ENCODE measurements around the gene ADH4. TPM values are rescaled to one million over a fixed set of nuclear protein-coding genes. Genes with fewer than 3 reads are reported as not detected.

The ADH4 gene
- total and polyA plus RNA-seq, 4 donors, result 1.1 to 15.2 (median 3.3) TPM; not detected in 1

DNA sequence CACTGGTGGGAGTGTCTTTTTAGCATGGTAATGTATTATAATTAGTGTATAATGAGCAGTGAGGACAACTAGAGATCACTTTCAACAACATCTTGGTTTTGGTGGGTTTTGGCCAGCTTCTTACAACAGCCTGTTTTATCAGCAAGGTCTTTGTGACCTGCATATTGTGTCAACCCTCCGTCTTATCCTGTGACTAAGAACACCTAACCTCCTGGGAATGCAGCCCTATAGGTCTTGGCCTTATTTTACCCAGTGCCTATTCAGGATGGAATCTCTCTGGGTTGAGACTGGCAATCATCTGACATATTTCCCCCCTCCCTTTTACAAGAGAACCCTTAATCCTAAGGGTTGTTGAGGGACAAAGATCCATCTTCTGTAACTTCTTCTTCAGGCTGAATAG, 21.9 kb upstream of the ADH4 start:
- intact Hi-C loops (cut with DNase I), result no loop called here
- WGBS, 2 donors, result 76 to 82% methylated on average over 1 of the region's 1 CpG
- no peak overlapping the region for H3K4me3 ChIP-seq (ENCODE audit: low read length in 2 of 2)
- H3K4me1 ChIP-seq (ENCODE audit: control insufficient read depth in 1 of 2, insufficient read depth in 2 of 2, low read length in 2 of 2), result no peaks in the 10 kb centered on the region
- peaks cover 0 to 2% of the 10 kb centered on the region in 2 donors for H3K36me3 ChIP-seq (ENCODE audit: control insufficient read depth in 1 of 2, insufficient read depth in 2 of 2, low read length in 1 of 2)
- no peak for ATAC-seq (ENCODE audit: low FRiP score)
- H3K27ac ChIP-seq (ENCODE audit: low read depth in 1 of 2, low read length in 2 of 2), result no peak overlapping the region
- no peaks in the 10 kb centered on the region for H3K9me3 ChIP-seq (ENCODE audit: control insufficient read depth, low read length)
- no peak for DNase-seq
- H3K27me3 ChIP-seq (ENCODE audit: control insufficient read depth in 1 of 2, insufficient read depth in 2 of 2, low read length in 1 of 2), result no peaks in the 10 kb centered on the region

DNA sequence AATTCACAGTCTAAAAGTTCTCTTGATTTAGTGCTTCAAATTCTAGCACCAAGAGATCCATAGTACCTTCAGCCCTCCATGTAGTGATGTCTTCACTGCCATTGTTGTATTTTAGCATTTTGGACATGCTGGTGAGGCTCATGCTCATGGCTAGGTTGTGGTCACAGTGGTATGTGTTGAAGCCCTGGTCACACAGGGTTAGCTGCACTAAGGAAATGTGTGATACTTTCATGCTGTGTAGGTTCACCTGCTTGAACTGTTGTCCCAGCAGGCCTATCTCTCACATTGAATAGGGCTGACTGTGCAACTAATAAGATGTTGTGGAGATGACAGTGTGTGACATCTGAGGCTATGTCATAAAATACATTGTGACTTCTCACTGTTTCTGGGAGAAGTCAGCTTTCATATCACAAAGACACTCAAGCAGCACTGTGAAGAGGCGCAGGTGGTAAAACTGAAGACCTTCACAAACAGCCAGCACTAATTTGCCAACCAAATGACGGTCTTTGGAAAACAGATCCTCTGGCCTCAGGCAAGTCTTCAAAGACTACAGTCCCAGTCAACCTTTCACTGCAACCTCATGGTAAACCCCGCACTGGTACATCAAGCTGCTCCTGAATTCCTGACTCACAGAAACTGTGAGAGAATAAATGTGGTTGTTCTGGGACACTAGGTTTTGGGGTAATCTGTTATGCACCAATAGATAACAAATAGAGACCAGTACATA, 17.4 kb upstream of the ADH4 start:
- WGBS, 2 donors, result 95 to 97% methylated on average over 3 of the region's 3 CpGs
- Histone ChIP-seq H3K36me3 (ENCODE audit: control insufficient read depth in 1 of 2, insufficient read depth in 2 of 2, low read length in 1 of 2) (peaks cover 0 to 2% of the 10 kb centered on the region in 2 donors), H3K9me3 (ENCODE audit: control insufficient read depth, low read length) (no peaks in the 10 kb centered on the region), H3K4me3 (ENCODE audit: low read length in 2 of 2) (no peak overlapping the region), H3K4me1 (ENCODE audit: control insufficient read depth in 1 of 2, insufficient read depth in 2 of 2, low read length in 2 of 2) (no peaks in the 10 kb centered on the region), H3K27me3 (ENCODE audit: control insufficient read depth in 1 of 2, insufficient read depth in 2 of 2, low read length in 1 of 2) (no peaks in the 10 kb centered on the region), H3K27ac (ENCODE audit: low read depth in 1 of 2, low read length in 2 of 2) (no peak overlapping the region)
- intact Hi-C loops (cut with DNase I), result no loop called here
- no peak for ATAC-seq (ENCODE audit: low FRiP score)
- DNase-seq, result no peak

DNA sequence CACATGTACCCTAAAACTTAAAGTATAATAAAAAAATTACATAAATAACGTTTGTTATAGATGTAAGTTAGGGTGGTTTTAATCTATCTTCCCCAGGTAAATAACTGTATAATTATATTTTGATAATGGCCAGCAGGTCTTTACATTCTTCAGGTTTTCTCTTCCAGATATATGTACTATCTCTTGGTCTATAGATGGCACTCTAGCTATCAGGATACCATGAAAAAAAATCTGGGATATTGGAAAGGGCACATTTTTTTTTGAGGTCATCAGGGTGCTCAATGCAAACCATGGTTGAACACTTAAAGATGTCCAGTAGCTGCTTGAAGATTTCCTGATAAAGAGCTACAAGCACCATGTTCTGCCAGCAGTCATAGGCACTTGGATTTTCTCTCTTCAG, 15.6 kb upstream of the ADH4 start:
- no peak overlapping the region for H3K4me3 ChIP-seq (ENCODE audit: low read length in 2 of 2)
- ATAC-seq (ENCODE audit: low FRiP score) (no peak), DNase-seq (no peak)
- intact Hi-C loops (cut with DNase I), result no loop called here
- no peaks in the 10 kb centered on the region for H3K27me3 ChIP-seq (ENCODE audit: control insufficient read depth in 1 of 2, insufficient read depth in 2 of 2, low read length in 1 of 2)
- H3K36me3 ChIP-seq (ENCODE audit: control insufficient read depth in 1 of 2, insufficient read depth in 2 of 2, low read length in 1 of 2), result peaks cover 0 to 2% of the 10 kb centered on the region in 2 donors
- H3K4me1 ChIP-seq (ENCODE audit: control insufficient read depth in 1 of 2, insufficient read depth in 2 of 2, low read length in 2 of 2), result no peaks in the 10 kb centered on the region
- no peak overlapping the region for H3K27ac ChIP-seq (ENCODE audit: low read depth in 1 of 2, low read length in 2 of 2)
- 69 to 80% methylated on average over 1 of the region's 1 CpG for WGBS, 2 donors
- no peaks in the 10 kb centered on the region for H3K9me3 ChIP-seq (ENCODE audit: control insufficient read depth, low read length)

DNA sequence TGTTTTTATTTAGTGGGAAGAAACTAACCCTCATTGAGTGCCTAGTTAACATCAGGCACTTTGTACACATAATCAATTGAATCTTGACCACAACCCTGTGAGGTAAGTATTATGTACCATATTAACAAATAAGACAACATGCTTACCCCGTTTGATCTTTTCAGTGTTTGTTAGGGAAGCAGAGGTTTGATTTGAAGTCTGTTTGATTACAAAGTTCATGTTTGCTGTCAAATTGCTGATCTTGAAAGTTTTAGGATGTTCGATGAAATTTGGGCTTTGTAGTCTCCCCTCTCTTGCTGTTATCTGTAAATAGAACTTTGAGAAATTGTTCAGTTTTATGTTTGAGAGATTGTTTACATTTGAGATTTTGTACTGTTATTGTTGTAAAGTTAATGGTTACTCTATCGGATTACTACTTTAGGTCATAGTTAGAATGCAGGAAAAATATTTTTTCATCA, 13.4 kb upstream of the ADH4 start:
- H3K9me3 ChIP-seq (ENCODE audit: control insufficient read depth, low read length), result no peaks in the 10 kb centered on the region
- no peaks in the 10 kb centered on the region for H3K27me3 ChIP-seq (ENCODE audit: control insufficient read depth in 1 of 2, insufficient read depth in 2 of 2, low read length in 1 of 2)
- DNase-seq, result no peak
- intact Hi-C loops (cut with DNase I), result no loop called here
- 66 to 68% methylated on average over 3 of the region's 3 CpGs for WGBS, 2 donors
- no peaks in the 10 kb centered on the region for H3K4me1 ChIP-seq (ENCODE audit: control insufficient read depth in 1 of 2, insufficient read depth in 2 of 2, low read length in 2 of 2)
- ATAC-seq (ENCODE audit: low FRiP score), result no peak
- H3K27ac ChIP-seq (ENCODE audit: low read depth in 1 of 2, low read length in 2 of 2), result no peak overlapping the region
- H3K36me3 ChIP-seq (ENCODE audit: control insufficient read depth in 1 of 2, insufficient read depth in 2 of 2, low read length in 1 of 2), result peaks cover 0 to 2% of the 10 kb centered on the region in 2 donors
- H3K4me3 ChIP-seq (ENCODE audit: low read length in 2 of 2), result no peak overlapping the region

DNA sequence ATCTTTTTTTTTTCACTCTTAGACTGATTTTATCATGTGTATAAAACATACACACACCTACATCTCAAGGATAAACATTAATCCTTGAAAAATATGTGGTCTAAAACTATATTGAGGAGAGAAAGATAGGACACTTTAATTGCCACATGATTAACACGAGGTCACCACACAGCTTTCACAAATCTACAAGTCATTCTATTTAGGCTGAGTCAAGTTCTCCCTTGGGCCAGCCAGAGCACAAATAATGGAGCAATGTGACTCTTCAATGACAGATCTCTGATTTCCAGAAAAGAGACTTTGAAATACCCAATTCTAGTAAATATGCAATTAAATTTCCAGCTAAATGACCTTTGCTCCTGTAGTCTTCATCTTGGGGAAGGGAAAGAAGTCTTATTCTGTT, 12.9 kb upstream of the ADH4 start:
- 73 to 84% methylated on average over 1 of the region's 1 CpG for WGBS, 2 donors
- ATAC-seq (ENCODE audit: low FRiP score), result no peak
- H3K4me3 ChIP-seq (ENCODE audit: low read length in 2 of 2), result no peak overlapping the region
- H3K27ac ChIP-seq (ENCODE audit: low read depth in 1 of 2, low read length in 2 of 2), result no peak overlapping the region
- no peaks in the 10 kb centered on the region for H3K4me1 ChIP-seq (ENCODE audit: control insufficient read depth in 1 of 2, insufficient read depth in 2 of 2, low read length in 2 of 2)
- DNase-seq, result no peak
- peaks cover 0 to 2% of the 10 kb centered on the region in 2 donors for H3K36me3 ChIP-seq (ENCODE audit: control insufficient read depth in 1 of 2, insufficient read depth in 2 of 2, low read length in 1 of 2)
- no peaks in the 10 kb centered on the region for H3K9me3 ChIP-seq (ENCODE audit: control insufficient read depth, low read length)
- intact Hi-C loops (cut with DNase I), result no loop called here
- H3K27me3 ChIP-seq (ENCODE audit: control insufficient read depth in 1 of 2, insufficient read depth in 2 of 2, low read length in 1 of 2), result no peaks in the 10 kb centered on the region

DNA sequence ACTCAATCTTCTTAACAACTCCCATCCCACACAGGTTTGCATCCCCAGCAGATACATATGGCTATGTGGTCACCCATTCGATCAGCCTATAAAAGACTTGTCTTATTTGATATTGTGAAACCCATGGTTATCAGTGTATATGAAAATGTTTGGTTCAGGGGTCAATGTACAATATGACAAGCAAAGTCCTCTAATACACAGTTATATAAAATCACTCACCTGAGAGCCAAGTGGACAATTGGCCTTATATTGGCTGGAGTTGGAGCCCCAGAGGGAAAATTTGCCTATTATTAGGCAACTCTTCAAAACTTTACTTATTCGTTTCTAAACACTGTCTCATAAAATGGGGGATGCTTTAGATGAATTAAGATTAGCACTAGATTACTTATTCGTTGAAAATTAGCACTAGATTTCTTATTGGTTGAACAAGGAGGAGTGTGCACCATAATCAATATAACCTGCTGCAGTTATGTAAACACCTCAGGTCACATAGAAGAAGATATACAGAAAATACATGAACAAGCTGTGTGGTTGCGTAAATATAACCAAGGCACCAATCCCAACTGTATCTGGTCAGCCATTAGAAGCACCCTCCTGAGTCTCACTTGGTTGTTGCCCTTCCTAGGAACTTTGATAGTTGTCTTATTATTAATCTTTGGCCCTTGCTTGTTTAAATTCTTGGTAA, 10.7 kb upstream of the ADH4 start:
- H3K27ac ChIP-seq (ENCODE audit: low read depth in 1 of 2, low read length in 2 of 2), result no peak overlapping the region
- intact Hi-C loops (cut with DNase I), result no loop called here
- WGBS, 2 donors, result 93 to 96% methylated on average over 4 of the region's 4 CpGs
- H3K4me1 ChIP-seq (ENCODE audit: control insufficient read depth in 1 of 2, insufficient read depth in 2 of 2, low read length in 2 of 2), result no peaks in the 10 kb centered on the region
- H3K9me3 ChIP-seq (ENCODE audit: control insufficient read depth, low read length), result no peaks in the 10 kb centered on the region
- no peak overlapping the region for H3K4me3 ChIP-seq (ENCODE audit: low read length in 2 of 2)
- H3K27me3 ChIP-seq (ENCODE audit: control insufficient read depth in 1 of 2, insufficient read depth in 2 of 2, low read length in 1 of 2), result no peaks in the 10 kb centered on the region
- no peak for DNase-seq
- H3K36me3 ChIP-seq (ENCODE audit: control insufficient read depth in 1 of 2, insufficient read depth in 2 of 2, low read length in 1 of 2), result no peaks in the 10 kb centered on the region
- ATAC-seq (ENCODE audit: low FRiP score), result no peak

DNA sequence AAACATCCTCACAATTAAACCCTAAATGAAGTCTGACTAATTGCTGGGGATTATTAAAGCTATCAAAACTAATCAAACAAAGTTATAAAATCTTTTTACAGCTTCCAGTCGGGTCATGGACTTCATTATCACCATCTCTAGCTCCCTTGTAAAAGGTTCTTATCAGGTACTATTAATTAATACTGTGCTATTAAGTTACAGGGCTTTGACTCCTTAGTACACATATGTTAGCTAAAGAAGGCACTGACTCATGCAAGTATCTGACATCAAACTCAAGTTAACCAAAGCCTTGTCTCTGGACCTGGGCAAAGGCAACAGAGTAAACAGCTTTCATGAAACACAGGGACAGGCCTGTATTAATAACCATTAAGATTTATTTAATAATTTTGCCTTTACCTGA, 7.9 kb upstream of the ADH4 start:
- H3K4me3 ChIP-seq (ENCODE audit: low read length in 2 of 2), result no peak overlapping the region
- no peaks in the 10 kb centered on the region for H3K36me3 ChIP-seq (ENCODE audit: control insufficient read depth in 1 of 2, insufficient read depth in 2 of 2, low read length in 1 of 2)
- H3K27me3 ChIP-seq (ENCODE audit: control insufficient read depth in 1 of 2, insufficient read depth in 2 of 2, low read length in 1 of 2), result no peaks in the 10 kb centered on the region
- no peak overlapping the region for H3K27ac ChIP-seq (ENCODE audit: low read depth in 1 of 2, low read length in 2 of 2)
- H3K4me1 ChIP-seq (ENCODE audit: control insufficient read depth in 1 of 2, insufficient read depth in 2 of 2, low read length in 2 of 2), result no peaks in the 10 kb centered on the region
- intact Hi-C loops (cut with DNase I), result no loop called here
- DNase-seq, result no peak
- H3K9me3 ChIP-seq (ENCODE audit: control insufficient read depth, low read length), result no peaks in the 10 kb centered on the region
- no peak for ATAC-seq (ENCODE audit: low FRiP score)
- 0 to 48% methylated on average over 1 of the region's 1 CpG for WGBS, 2 donors

DNA sequence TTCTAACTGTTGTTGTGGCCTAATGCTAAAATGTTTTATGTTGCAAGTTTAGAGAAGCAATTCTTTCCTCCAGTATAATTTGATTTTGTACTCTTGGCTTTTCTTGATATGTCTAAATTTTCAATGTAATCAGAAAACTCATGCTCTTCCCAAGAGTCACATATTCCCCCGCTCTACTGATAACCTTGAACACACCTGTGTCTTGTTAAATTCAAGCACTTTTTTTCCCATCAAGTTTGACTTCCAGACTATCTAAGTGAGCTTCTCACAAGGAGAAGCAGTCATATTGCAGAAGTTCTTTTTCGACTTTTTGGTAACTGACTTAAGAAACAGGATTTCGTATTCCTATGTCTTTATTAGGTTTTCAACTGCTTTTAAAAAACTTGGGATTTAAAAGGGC, 7.4 kb upstream of the ADH4 start:
- ATAC-seq (ENCODE audit: low FRiP score) (no peak), DNase-seq (no peak)
- H3K36me3 ChIP-seq (ENCODE audit: control insufficient read depth in 1 of 2, insufficient read depth in 2 of 2, low read length in 1 of 2), result no peaks in the 10 kb centered on the region
- no peak overlapping the region for H3K27ac ChIP-seq (ENCODE audit: low read depth in 1 of 2, low read length in 2 of 2)
- whole genome bisulfite sequencing, 2 donors, result 97 to 100% methylated on average over 3 of the region's 3 CpGs
- intact Hi-C loops (cut with DNase I), result no loop called here
- no peaks in the 10 kb centered on the region for H3K27me3 ChIP-seq (ENCODE audit: control insufficient read depth in 1 of 2, insufficient read depth in 2 of 2, low read length in 1 of 2)
- no peaks in the 10 kb centered on the region for H3K9me3 ChIP-seq (ENCODE audit: control insufficient read depth, low read length)
- no peak overlapping the region for H3K4me3 ChIP-seq (ENCODE audit: low read length in 2 of 2)
- no peaks in the 10 kb centered on the region for H3K4me1 ChIP-seq (ENCODE audit: control insufficient read depth in 1 of 2, insufficient read depth in 2 of 2, low read length in 2 of 2)

DNA sequence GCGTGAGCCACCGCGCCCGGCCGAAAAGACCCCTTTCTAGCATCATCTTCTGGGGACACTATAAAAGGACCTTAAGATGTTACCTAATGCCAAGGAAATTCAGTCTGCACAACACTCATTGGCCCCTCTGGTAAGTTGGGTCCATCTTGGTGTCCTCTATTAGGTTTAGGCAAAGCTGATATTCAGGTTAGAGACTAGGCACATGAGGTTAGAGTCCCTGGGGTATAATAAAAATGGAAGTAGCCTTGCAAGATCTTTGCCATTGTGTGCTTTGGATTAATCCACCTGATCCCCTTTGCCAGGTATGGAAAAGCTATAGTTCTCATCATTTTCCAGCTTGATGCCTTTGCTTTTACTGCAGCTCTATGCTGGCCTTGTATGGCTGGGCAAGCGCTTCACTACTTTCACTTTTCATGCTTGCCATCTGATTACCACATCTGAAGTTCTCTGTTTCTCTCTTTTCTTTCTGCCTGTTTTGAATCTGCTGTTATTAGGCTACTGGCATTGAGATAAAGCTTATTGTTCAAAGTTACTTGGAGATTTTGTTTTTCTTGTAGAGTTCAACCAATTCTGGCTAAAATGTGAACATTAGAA, 5.4 kb upstream of the ADH4 start:
- no peaks in the 10 kb centered on the region for H3K9me3 ChIP-seq (ENCODE audit: control insufficient read depth, low read length)
- intact Hi-C loops (cut with DNase I), result no loop called here
- no peaks in the 10 kb centered on the region for H3K27me3 ChIP-seq (ENCODE audit: control insufficient read depth in 1 of 2, insufficient read depth in 2 of 2, low read length in 1 of 2)
- DNase-seq (no peak), ATAC-seq (ENCODE audit: low FRiP score) (no peak)
- no peaks in the 10 kb centered on the region for H3K4me1 ChIP-seq (ENCODE audit: control insufficient read depth in 1 of 2, insufficient read depth in 2 of 2, low read length in 2 of 2)
- H3K4me3 ChIP-seq (ENCODE audit: low read length in 2 of 2), result no peak overlapping the region
- 26 to 44% methylated on average over 2 of the region's 6 CpGs for WGBS, 2 donors
- H3K36me3 ChIP-seq (ENCODE audit: control insufficient read depth in 1 of 2, insufficient read depth in 2 of 2, low read length in 1 of 2), result no peaks in the 10 kb centered on the region
- H3K27ac ChIP-seq (ENCODE audit: low read depth in 1 of 2, low read length in 2 of 2), result no peak overlapping the region
